Measurements from ENCODE around the gene VSX1. TPM values are rescaled to one million over a fixed set of nuclear protein-coding genes. Genes with fewer than 3 reads are reported as not detected.

The VSX1 gene
- polyA plus RNA-seq, 1 experiment = 0.06 TPM

- ChIA-PET POLR2A (no interaction called here), CTCF (interaction anchor here (1.0 kb wide), 1 partner anchor 9 kb away, joined by 3 read pairs; no protein-coding TSS in a partner anchor)
- Histone ChIP-seq H3K4me3 (ENCODE audit: low read depth, low read length) (no peak overlapping the region), H3K9me3 (ENCODE audit: control insufficient read depth, insufficient read depth, low read length) (no peaks in the 10 kb centered on the region; the same call in 1 of the 2 replicates), H3K27me3 (ENCODE audit: control insufficient read depth, insufficient read depth, low read length) (peaks cover 49% of the 10 kb centered on the region), H3K27ac (ENCODE audit: low read depth, low read length) (no peak overlapping the region)
- no peak for TF ChIP-seq CTCF (IDR thresholded peaks at IDR 0.05; ENCODE audit: low read depth, low read length)
- no peak for DNase-seq (ENCODE audit: low read depth, low spot score)
Measured at GRCh38 chr20:25046736-25047666, 34.9 kb downstream of the VSX1 start.

- no peak for DNase-seq (ENCODE audit: low read depth, low spot score)
- Histone ChIP-seq H3K4me3 (ENCODE audit: low read depth, low read length) (no peak overlapping the region), H3K27me3 (ENCODE audit: control insufficient read depth, insufficient read depth, low read length) (peaks cover 48% of the 10 kb centered on the region), H3K9me3 (ENCODE audit: control insufficient read depth, insufficient read depth, low read length) (no peaks in the 10 kb centered on the region; the same call in 1 of the 2 replicates), H3K27ac (ENCODE audit: low read depth, low read length) (no peak overlapping the region)
- ChIA-PET POLR2A (interaction anchor here (0.5 kb wide), 1 partner anchor 41 kb away, joined by 4 read pairs; no protein-coding TSS in a partner anchor), CTCF (no interaction called here)
- no peak for TF ChIP-seq CTCF (IDR thresholded peaks at IDR 0.05; ENCODE audit: low read depth, low read length)
Measured at GRCh38 chr20:25046181-25046641, 35.7 kb downstream of the VSX1 start.

- ChIA-PET CTCF (no interaction called here), POLR2A (no interaction called here)
- H3K27ac ChIP-seq (ENCODE audit: low read depth, low read length) = no peak overlapping the region
- TF ChIP-seq CTCF (IDR thresholded peaks at IDR 0.05; ENCODE audit: low read depth, low read length) = no peak
- peaks cover 41% of the 10 kb centered on the region for H3K27me3 ChIP-seq (ENCODE audit: control insufficient read depth, insufficient read depth, low read length)
- DNase-seq (ENCODE audit: low read depth, low spot score) = no peak
- no peaks in the 10 kb centered on the region; the same call in 1 of the 2 replicates for H3K9me3 ChIP-seq (ENCODE audit: control insufficient read depth, insufficient read depth, low read length)
- no peak overlapping the region for H3K4me3 ChIP-seq (ENCODE audit: low read depth, low read length)
Measured at GRCh38 chr20:25045343-25045712, 36.6 kb downstream of the VSX1 start.

GRCh38 chr20:25044660-25045342, 37.1 kb downstream of the VSX1 start:
- H3K9me3 ChIP-seq (ENCODE audit: control insufficient read depth, insufficient read depth, low read length) = no peaks in the 10 kb centered on the region; the same call in 1 of the 2 replicates
- ChIA-PET CTCF (no interaction called here), POLR2A (no interaction called here)
- no peak for TF ChIP-seq CTCF (IDR thresholded peaks at IDR 0.05; ENCODE audit: low read depth, low read length)
- no peak overlapping the region for H3K4me3 ChIP-seq (ENCODE audit: low read depth, low read length)
- no peak for DNase-seq (ENCODE audit: low read depth, low spot score)
- no peak overlapping the region for H3K27ac ChIP-seq (ENCODE audit: low read depth, low read length)
- H3K27me3 ChIP-seq (ENCODE audit: control insufficient read depth, insufficient read depth, low read length) = peaks cover 35% of the 10 kb centered on the region

GRCh38 chr20:25044261-25044560, 37.7 kb downstream of the VSX1 start:
- DNase-seq (ENCODE audit: low read depth, low spot score) = no peak
- H3K27me3 ChIP-seq (ENCODE audit: control insufficient read depth, insufficient read depth, low read length) = peaks cover 30% of the 10 kb centered on the region
- CTCF ChIA-PET = no interaction called here

More at GRCh38 chr20:25044261-25044560, 37.7 kb downstream of the VSX1 start:
- no peak overlapping the region for H3K27ac ChIP-seq (ENCODE audit: low read depth, low read length)
- no peak for TF ChIP-seq CTCF (IDR thresholded peaks at IDR 0.05; ENCODE audit: low read depth, low read length)
- no peaks in the 10 kb centered on the region; the same call in 1 of the 2 replicates for H3K9me3 ChIP-seq (ENCODE audit: control insufficient read depth, insufficient read depth, low read length)
- POLR2A ChIA-PET = no interaction called here
- no peak overlapping the region for H3K4me3 ChIP-seq (ENCODE audit: low read depth, low read length)
